Epithelial cell of esophagus (primary cell): ENCODE data around the gene PCGF2.
A peak's percentile ranks its signal among the peaks of the same experiment; 100 is the strongest.

Experiments
- DNase-seq: peaks from one replicate; pipeline ENCODE4 v3.0.0; 2010; ENCODE audit warnings: low read depth
- H3K4me3 ChIP-seq: 2 replicates; pipeline ENCODE4 v1.5.1; 2011; ENCODE audit warnings: mild to moderate bottlenecking, low read length, control low read depth
- CTCF ChIP-seq: IDR thresholded peaks from 2 replicates; pipeline ENCODE4 v1.5.1; 2011; ENCODE audit warnings: low read depth, mild to moderate bottlenecking, low read length, control low read depth, inconsistent platforms; ENCODE audit not compliant: insufficient read depth; ENCODE audit errors: missing control alignments

PCGF2 gene

DNA sequence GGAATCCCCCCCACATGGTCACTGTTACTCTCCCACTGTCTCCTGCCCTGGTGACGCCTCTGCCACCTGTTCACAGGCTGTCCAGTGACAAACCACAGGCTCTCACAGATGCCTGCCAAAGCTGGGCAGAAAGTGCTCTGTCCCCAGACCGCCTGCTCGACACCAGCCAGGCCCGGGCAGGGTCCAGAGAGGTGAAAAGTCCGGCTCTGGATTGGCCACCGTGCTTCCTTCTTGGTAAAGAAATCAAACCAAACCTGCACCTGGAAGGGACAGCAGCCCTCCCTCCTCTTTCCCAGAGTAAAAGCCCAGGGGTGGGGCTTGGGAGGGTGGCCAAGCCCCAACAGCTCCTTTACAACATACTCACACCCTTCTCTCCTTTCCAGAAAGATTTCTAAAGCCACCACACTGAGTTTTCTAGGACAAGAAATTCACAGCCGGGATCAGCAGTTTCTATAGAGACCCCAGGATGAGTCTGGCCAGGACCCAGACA is 6.2 kb downstream of the PCGF2 start:
- TF ChIP-seq CTCF: no peak
- no peak overlapping the region for H3K4me3 ChIP-seq
- peak; percentile 27 for DNase-seq

DNA sequence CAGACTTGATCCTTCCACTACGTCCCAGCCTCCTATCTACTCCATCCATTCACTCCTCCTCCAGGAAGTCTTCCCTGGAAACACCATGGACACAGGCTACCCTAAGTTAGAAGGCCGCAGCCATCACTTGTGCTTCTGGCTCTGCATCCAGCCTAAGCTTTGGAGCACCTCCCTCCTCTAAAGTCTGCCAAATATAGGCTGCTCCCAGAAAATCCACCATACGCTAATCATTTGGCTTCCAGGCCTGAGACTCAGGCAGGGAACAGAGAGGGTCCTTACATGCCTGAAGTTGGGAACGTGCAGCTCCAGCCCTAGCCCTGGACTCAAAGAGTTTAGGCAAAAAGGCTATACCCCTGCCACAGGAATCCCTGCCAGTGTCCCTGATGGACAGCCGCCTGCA is 6.7 kb downstream of the PCGF2 start:
- no peak for DNase-seq
- H3K4me3 ChIP-seq: no peak overlapping the region
- TF ChIP-seq CTCF: no peak

- no peak overlapping the region for H3K4me3 ChIP-seq
- TF ChIP-seq CTCF: no peak
- DNase-seq: no peak
Measured at GRCh38 chr17:38740806-38741205, 7.3 kb downstream of the PCGF2 start.

- no peak for DNase-seq
- H3K4me3 ChIP-seq: no peak overlapping the region
- no peak for TF ChIP-seq CTCF
Measured at GRCh38 chr17:38740044-38740443, 8.1 kb downstream of the PCGF2 start.

GRCh38 chr17:38739305-38739704 is 8.8 kb downstream of the PCGF2 start:
- no peak overlapping the region for H3K4me3 ChIP-seq
- no peak for DNase-seq
- TF ChIP-seq CTCF: no peak

DNA sequence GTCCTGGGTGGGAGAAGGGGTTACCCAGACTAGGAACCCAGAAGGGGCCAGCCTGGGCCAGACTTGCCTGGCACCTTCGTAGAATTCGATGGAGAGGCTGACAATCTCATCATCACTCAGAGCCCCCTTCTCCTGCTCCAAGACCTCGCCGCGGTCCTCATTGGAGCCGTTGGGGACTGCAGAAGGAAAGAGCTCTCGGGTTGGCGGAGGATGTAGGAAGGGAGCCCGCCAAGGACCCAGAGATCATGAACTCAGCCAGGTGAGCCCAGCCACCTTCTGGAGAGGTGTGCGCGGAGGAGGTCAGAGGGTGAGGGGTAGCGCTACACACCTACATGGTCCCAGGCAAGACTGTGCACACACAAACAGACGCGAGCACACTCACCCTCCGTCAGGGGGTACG is 9.4 kb downstream of the PCGF2 start:
- no peak for TF ChIP-seq CTCF
- DNase-seq: no peak
- no peak overlapping the region for H3K4me3 ChIP-seq

GRCh38 chr17:38738007-38738662 is 10.0 kb downstream of the PCGF2 start:
- TF ChIP-seq CTCF: no peak
- no peak for DNase-seq
- H3K4me3 ChIP-seq: no peak overlapping the region
